HL-60 (cell line): ENCODE results near the gene PTPN23.

Experiments used
- GABPA ChIP-seq: IDR thresholded peaks from 2 replicates; pipeline ENCODE4 v1.6.1; 2012; ENCODE audit warnings: low read depth
- POLR2AphosphoS5 ChIP-seq: IDR thresholded peaks from 2 replicates; pipeline ENCODE4 v1.6.1; 2012; ENCODE audit warnings: low read depth
- TF ChIP-seq, protein P1 (sequence below): IDR thresholded peaks from one replicate; pipeline ENCODE4 v1.5.1; 2011; ENCODE audit warnings: low read length, control low read depth, inconsistent platforms; ENCODE audit not compliant: insufficient read depth

DNA sequence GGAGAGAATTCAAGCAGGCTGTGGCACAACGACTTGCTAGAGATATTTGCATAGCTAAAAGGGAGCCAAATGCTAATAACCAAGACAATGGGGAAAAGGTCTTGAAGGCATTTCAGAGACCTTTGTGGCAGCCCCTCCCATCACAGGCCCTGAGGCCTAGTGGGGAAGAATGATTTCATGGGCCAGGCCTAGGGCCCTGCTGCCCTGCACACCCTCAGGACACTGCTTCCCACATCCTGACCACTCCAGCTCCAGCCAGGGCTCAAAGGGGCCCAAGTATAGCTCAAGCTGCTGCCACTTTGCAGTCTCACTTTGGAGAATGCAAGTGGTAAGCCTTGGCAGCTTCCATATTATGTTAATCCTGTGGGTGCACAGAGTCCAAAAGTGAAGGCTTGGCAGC lies 21.5 kb upstream of the PTPN23 start:
- TF ChIP-seq, protein P1, sequence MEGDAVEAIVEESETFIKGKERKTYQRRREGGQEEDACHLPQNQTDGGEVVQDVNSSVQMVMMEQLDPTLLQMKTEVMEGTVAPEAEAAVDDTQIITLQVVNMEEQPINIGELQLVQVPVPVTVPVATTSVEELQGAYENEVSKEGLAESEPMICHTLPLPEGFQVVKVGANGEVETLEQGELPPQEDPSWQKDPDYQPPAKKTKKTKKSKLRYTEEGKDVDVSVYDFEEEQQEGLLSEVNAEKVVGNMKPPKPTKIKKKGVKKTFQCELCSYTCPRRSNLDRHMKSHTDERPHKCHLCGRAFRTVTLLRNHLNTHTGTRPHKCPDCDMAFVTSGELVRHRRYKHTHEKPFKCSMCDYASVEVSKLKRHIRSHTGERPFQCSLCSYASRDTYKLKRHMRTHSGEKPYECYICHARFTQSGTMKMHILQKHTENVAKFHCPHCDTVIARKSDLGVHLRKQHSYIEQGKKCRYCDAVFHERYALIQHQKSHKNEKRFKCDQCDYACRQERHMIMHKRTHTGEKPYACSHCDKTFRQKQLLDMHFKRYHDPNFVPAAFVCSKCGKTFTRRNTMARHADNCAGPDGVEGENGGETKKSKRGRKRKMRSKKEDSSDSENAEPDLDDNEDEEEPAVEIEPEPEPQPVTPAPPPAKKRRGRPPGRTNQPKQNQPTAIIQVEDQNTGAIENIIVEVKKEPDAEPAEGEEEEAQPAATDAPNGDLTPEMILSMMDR: no peak
- TF ChIP-seq POLR2AphosphoS5: no peak
- no peak for TF ChIP-seq GABPA
